ENCODE results near the gene ADGRB3. TPM values are rescaled to one million over a fixed set of nuclear protein-coding genes. Genes with fewer than 3 reads are reported as not detected.

Gene ADGRB3
- polyA plus RNA-seq, 4 donors, result 1.6 to 2.1 TPM; not detected in 2

GRCh38 chr6:68951270-68951669 lies 316.2 kb downstream of the ADGRB3 start:
- peak overlapping the region in 1 of 3 donors; percentile 4 for H3K4me3 ChIP-seq (ENCODE audit: low read depth in 1 of 3, low read length in 3 of 3)
- H3K9me3 ChIP-seq (ENCODE audit: control insufficient read depth in 2 of 2, insufficient read depth in 1 of 2, low read depth in 1 of 2, low read length in 1 of 2), result no peaks in the 10 kb centered on the region
- peak overlapping the region in 1 of 3 donors; percentile 60 for H3K27ac ChIP-seq (ENCODE audit: low read depth in 1 of 3, low read length in 2 of 3)
- no peaks in the 10 kb centered on the region for H3K36me3 ChIP-seq (ENCODE audit: control insufficient read depth in 3 of 3, insufficient read depth in 2 of 3, low read depth in 1 of 3, low read length in 3 of 3)
- no peaks in the 10 kb centered on the region for H3K27me3 ChIP-seq (ENCODE audit: control insufficient read depth in 3 of 3, insufficient read depth in 3 of 3, low read length in 3 of 3)
- WGBS, 3 donors, result 11 to 58% (median 30%) methylated on average over 10 of the region's 10 CpGs
- peaks cover 0 to 14% (median 0%) of the 10 kb centered on the region in 3 donors for H3K4me1 ChIP-seq (ENCODE audit: control insufficient read depth in 3 of 3, insufficient read depth in 2 of 3, low read depth in 1 of 3, low read length in 2 of 3)
- DNase-seq (peak in 1 of 2 donors; percentile 69), FAIRE-seq (no peak)

GRCh38 chr6:68958327-68958726 lies 323.2 kb downstream of the ADGRB3 start:
- 51 to 60% (median 59%) methylated on average over 2 of the region's 2 CpGs for WGBS, 3 donors
- peak in 1 of 2 donors; percentile 13 for DNase-seq
- no peaks in the 10 kb centered on the region for H3K36me3 ChIP-seq (ENCODE audit: control insufficient read depth in 3 of 3, insufficient read depth in 2 of 3, low read depth in 1 of 3, low read length in 3 of 3)

GRCh38 chr6:68967549-68968300 lies 332.6 kb downstream of the ADGRB3 start:
- Histone ChIP-seq H3K4me3 (ENCODE audit: low read depth in 1 of 3, low read length in 3 of 3) (no peak overlapping the region), H3K9me3 (ENCODE audit: control insufficient read depth in 2 of 2, insufficient read depth in 1 of 2, low read depth in 1 of 2, low read length in 1 of 2) (no peaks in the 10 kb centered on the region), H3K4me1 (ENCODE audit: control insufficient read depth in 3 of 3, insufficient read depth in 2 of 3, low read depth in 1 of 3, low read length in 2 of 3) (no peaks in the 10 kb centered on the region), H3K27me3 (ENCODE audit: control insufficient read depth in 3 of 3, insufficient read depth in 3 of 3, low read length in 3 of 3) (no peaks in the 10 kb centered on the region), H3K27ac (ENCODE audit: low read depth in 1 of 3, low read length in 2 of 3) (no peak overlapping the region), H3K36me3 (ENCODE audit: control insufficient read depth in 3 of 3, insufficient read depth in 2 of 3, low read depth in 1 of 3, low read length in 3 of 3) (no peaks in the 10 kb centered on the region)
- peak; percentile 54 to 68 for DNase-seq
- no peak for FAIRE-seq
- WGBS, 3 donors, result 39 to 42% (median 42%) methylated on average over 11 of the region's 11 CpGs

More at GRCh38 chr6:68958327-68958726, 323.2 kb downstream of the ADGRB3 start:
- Histone ChIP-seq H3K27ac (ENCODE audit: low read depth in 1 of 3, low read length in 2 of 3) (no peak overlapping the region), H3K4me1 (ENCODE audit: control insufficient read depth in 3 of 3, insufficient read depth in 2 of 3, low read depth in 1 of 3, low read length in 2 of 3) (no peaks in the 10 kb centered on the region), H3K27me3 (ENCODE audit: control insufficient read depth in 3 of 3, insufficient read depth in 3 of 3, low read length in 3 of 3) (no peaks in the 10 kb centered on the region), H3K4me3 (ENCODE audit: low read depth in 1 of 3, low read length in 3 of 3) (no peak overlapping the region), H3K9me3 (ENCODE audit: control insufficient read depth in 2 of 2, insufficient read depth in 1 of 2, low read depth in 1 of 2, low read length in 1 of 2) (no peaks in the 10 kb centered on the region)
- FAIRE-seq, result no peak

GRCh38 chr6:68968301-68968649 lies 333.2 kb downstream of the ADGRB3 start:
- FAIRE-seq, result no peak
- H3K36me3 ChIP-seq (ENCODE audit: control insufficient read depth in 3 of 3, insufficient read depth in 2 of 3, low read depth in 1 of 3, low read length in 3 of 3), result no peaks in the 10 kb centered on the region
- H3K4me3 ChIP-seq (ENCODE audit: low read depth in 1 of 3, low read length in 3 of 3), result no peak overlapping the region
- DNase-seq, result no peak
- H3K27ac ChIP-seq (ENCODE audit: low read depth in 1 of 3, low read length in 2 of 3), result no peak overlapping the region
- H3K9me3 ChIP-seq (ENCODE audit: control insufficient read depth in 2 of 2, insufficient read depth in 1 of 2, low read depth in 1 of 2, low read length in 1 of 2), result no peaks in the 10 kb centered on the region
- WGBS, 3 donors, result 4 to 14% (median 5%) methylated on average over 4 of the region's 4 CpGs
- H3K4me1 ChIP-seq (ENCODE audit: control insufficient read depth in 3 of 3, insufficient read depth in 2 of 3, low read depth in 1 of 3, low read length in 2 of 3), result no peaks in the 10 kb centered on the region
- no peaks in the 10 kb centered on the region for H3K27me3 ChIP-seq (ENCODE audit: control insufficient read depth in 3 of 3, insufficient read depth in 3 of 3, low read length in 3 of 3)

GRCh38 chr6:68973066-68973465 lies 338.0 kb downstream of the ADGRB3 start:
- H3K36me3 ChIP-seq (ENCODE audit: control insufficient read depth in 3 of 3, insufficient read depth in 2 of 3, low read depth in 1 of 3, low read length in 3 of 3), result no peaks in the 10 kb centered on the region
- no peaks in the 10 kb centered on the region for H3K27me3 ChIP-seq (ENCODE audit: control insufficient read depth in 3 of 3, insufficient read depth in 3 of 3, low read length in 3 of 3)
- H3K4me3 ChIP-seq (ENCODE audit: low read depth in 1 of 3, low read length in 3 of 3), result no peak overlapping the region
- DNase-seq, result no peak
- no peak for FAIRE-seq
- H3K27ac ChIP-seq (ENCODE audit: low read depth in 1 of 3, low read length in 2 of 3), result no peak overlapping the region
- no peaks in the 10 kb centered on the region for H3K9me3 ChIP-seq (ENCODE audit: control insufficient read depth in 2 of 2, insufficient read depth in 1 of 2, low read depth in 1 of 2, low read length in 1 of 2)
- H3K4me1 ChIP-seq (ENCODE audit: control insufficient read depth in 3 of 3, insufficient read depth in 2 of 3, low read depth in 1 of 3, low read length in 2 of 3), result no peaks in the 10 kb centered on the region

- H3K9me3 ChIP-seq (ENCODE audit: control insufficient read depth in 2 of 2, insufficient read depth in 1 of 2, low read depth in 1 of 2, low read length in 1 of 2), result no peaks in the 10 kb centered on the region
- DNase-seq (no peak), FAIRE-seq (no peak)
- H3K4me1 ChIP-seq (ENCODE audit: control insufficient read depth in 3 of 3, insufficient read depth in 2 of 3, low read depth in 1 of 3, low read length in 2 of 3), result no peaks in the 10 kb centered on the region
- H3K27ac ChIP-seq (ENCODE audit: low read depth in 1 of 3, low read length in 2 of 3), result no peak overlapping the region
- no peak overlapping the region for H3K4me3 ChIP-seq (ENCODE audit: low read depth in 1 of 3, low read length in 3 of 3)
- no peaks in the 10 kb centered on the region for H3K27me3 ChIP-seq (ENCODE audit: control insufficient read depth in 3 of 3, insufficient read depth in 3 of 3, low read length in 3 of 3)
- WGBS, 3 donors, result 11 to 43% (median 27%) methylated on average over 2 of the region's 2 CpGs
- no peaks in the 10 kb centered on the region for H3K36me3 ChIP-seq (ENCODE audit: control insufficient read depth in 3 of 3, insufficient read depth in 2 of 3, low read depth in 1 of 3, low read length in 3 of 3)
Observed at GRCh38 chr6:68975064-68975463, 340.0 kb downstream of the ADGRB3 start.

GRCh38 chr6:68975816-68976215 lies 340.7 kb downstream of the ADGRB3 start:
- no peak for DNase-seq
- no peak overlapping the region for H3K4me3 ChIP-seq (ENCODE audit: low read depth in 1 of 3, low read length in 3 of 3)
- FAIRE-seq, result no peak
- H3K9me3 ChIP-seq (ENCODE audit: control insufficient read depth in 2 of 2, insufficient read depth in 1 of 2, low read depth in 1 of 2, low read length in 1 of 2), result no peaks in the 10 kb centered on the region
- no peaks in the 10 kb centered on the region for H3K27me3 ChIP-seq (ENCODE audit: control insufficient read depth in 3 of 3, insufficient read depth in 3 of 3, low read length in 3 of 3)
- H3K4me1 ChIP-seq (ENCODE audit: control insufficient read depth in 3 of 3, insufficient read depth in 2 of 3, low read depth in 1 of 3, low read length in 2 of 3), result no peaks in the 10 kb centered on the region
- no peaks in the 10 kb centered on the region for H3K36me3 ChIP-seq (ENCODE audit: control insufficient read depth in 3 of 3, insufficient read depth in 2 of 3, low read depth in 1 of 3, low read length in 3 of 3)
- no peak overlapping the region for H3K27ac ChIP-seq (ENCODE audit: low read depth in 1 of 3, low read length in 2 of 3)

GRCh38 chr6:68976260-68976659 lies 341.2 kb downstream of the ADGRB3 start:
- DNase-seq, result no peak
- FAIRE-seq, result no peak
- Histone ChIP-seq H3K27ac (ENCODE audit: low read depth in 1 of 3, low read length in 2 of 3) (no peak overlapping the region), H3K36me3 (ENCODE audit: control insufficient read depth in 3 of 3, insufficient read depth in 2 of 3, low read depth in 1 of 3, low read length in 3 of 3) (no peaks in the 10 kb centered on the region), H3K4me1 (ENCODE audit: control insufficient read depth in 3 of 3, insufficient read depth in 2 of 3, low read depth in 1 of 3, low read length in 2 of 3) (no peaks in the 10 kb centered on the region), H3K27me3 (ENCODE audit: control insufficient read depth in 3 of 3, insufficient read depth in 3 of 3, low read length in 3 of 3) (no peaks in the 10 kb centered on the region), H3K4me3 (ENCODE audit: low read depth in 1 of 3, low read length in 3 of 3) (no peak overlapping the region), H3K9me3 (ENCODE audit: control insufficient read depth in 2 of 2, insufficient read depth in 1 of 2, low read depth in 1 of 2, low read length in 1 of 2) (no peaks in the 10 kb centered on the region)
- WGBS, 3 donors, result 64 to 70% (median 70%) methylated on average over 4 of the region's 4 CpGs

GRCh38 chr6:68978411-68978810 lies 343.3 kb downstream of the ADGRB3 start:
- FAIRE-seq (no peak), DNase-seq (no peak)
- Histone ChIP-seq H3K27me3 (ENCODE audit: control insufficient read depth in 3 of 3, insufficient read depth in 3 of 3, low read length in 3 of 3) (no peaks in the 10 kb centered on the region), H3K9me3 (ENCODE audit: control insufficient read depth in 2 of 2, insufficient read depth in 1 of 2, low read depth in 1 of 2, low read length in 1 of 2) (no peaks in the 10 kb centered on the region), H3K36me3 (ENCODE audit: control insufficient read depth in 3 of 3, insufficient read depth in 2 of 3, low read depth in 1 of 3, low read length in 3 of 3) (no peaks in the 10 kb centered on the region), H3K27ac (ENCODE audit: low read depth in 1 of 3, low read length in 2 of 3) (no peak overlapping the region), H3K4me3 (ENCODE audit: low read depth in 1 of 3, low read length in 3 of 3) (no peak overlapping the region), H3K4me1 (ENCODE audit: control insufficient read depth in 3 of 3, insufficient read depth in 2 of 3, low read depth in 1 of 3, low read length in 2 of 3) (no peaks in the 10 kb centered on the region)

All from small intestine (tissue), 7 donors.